HEK293T (cell line): ENCODE results near the gene C1orf105.

Source experiments
- CTCF ChIA-PET: fragments of 350-600 bp; formaldehyde crosslinking; extraction: SDS; loops from one replicate; lab custom pipeline; 2021; ENCODE audit warnings: antibody characterized with exemption, inconsistent platforms; lab: Yijun Ruan, JAX
- POLR2A ChIA-PET: fragments of 350-600 bp; formaldehyde crosslinking; extraction: SDS; loops from one replicate; lab custom pipeline; 2020; ENCODE audit warnings: antibody characterized with exemption, inconsistent platforms; lab: Yijun Ruan, JAX
- DNase-seq: peaks from one replicate; pipeline ENCODE4 v3.0.0; 2012; ENCODE audit warnings: mixed read lengths; ENCODE audit errors: extremely low spot score
- ARNT ChIP-seq: fragments of 450-650 bp; IDR thresholded peaks from 2 replicates; pipeline ENCODE4 v1.6.1; 2017; ENCODE audit warnings: mild to moderate bottlenecking
- BHLHE40 ChIP-seq: fragments of 450-650 bp; IDR thresholded peaks from 2 replicates; pipeline ENCODE4 v1.6.1; 2016; ENCODE audit warnings: mild to moderate bottlenecking, moderate library complexity, borderline replicate concordance
- CTBP1 ChIP-seq: fragments of 450-650 bp; IDR thresholded peaks from 2 replicates; pipeline ENCODE4 v1.6.1; 2016; ENCODE audit warnings: borderline replicate concordance
- ELF4 ChIP-seq: fragments of 450-650 bp; IDR thresholded peaks from 2 replicates; pipeline ENCODE4 v1.6.1; 2017; ENCODE audit warnings: antibody characterized with exemption
- FOXA1 ChIP-seq: fragments of 450-650 bp; IDR thresholded peaks from 2 replicates; pipeline ENCODE4 v1.6.1; 2016; ENCODE audit warnings: mild to moderate bottlenecking
- FOXK2 ChIP-seq: fragments of 450-650 bp; IDR thresholded peaks from 2 replicates; pipeline ENCODE4 v1.6.1; 2016; ENCODE audit warnings: mild to moderate bottlenecking
- FOXM1 ChIP-seq: fragments of 450-650 bp; IDR thresholded peaks from 2 replicates; pipeline ENCODE4 v1.6.1; 2017; ENCODE audit warnings: mild to moderate bottlenecking, borderline replicate concordance
- HDGF ChIP-seq: fragments of 450-650 bp; IDR thresholded peaks from 2 replicates; pipeline ENCODE4 v1.6.1; 2017; ENCODE audit warnings: antibody characterized with exemption, borderline replicate concordance
- L3MBTL2 ChIP-seq: fragments of 450-650 bp; conservative IDR thresholded peaks from 2 replicates; pipeline ENCODE4 v1.6.1; 2016; ENCODE audit warnings: mild to moderate bottlenecking
- LEF1 ChIP-seq: fragments of 450-650 bp; IDR thresholded peaks from 2 replicates; pipeline ENCODE4 v1.6.1; 2017; ENCODE audit warnings: mild to moderate bottlenecking, borderline replicate concordance
- NFRKB ChIP-seq: fragments of 450-650 bp; IDR thresholded peaks from 2 replicates; pipeline ENCODE4 v1.6.1; 2016; ENCODE audit warnings: mild to moderate bottlenecking, moderate library complexity
- SP1 ChIP-seq: fragments of 450-650 bp; IDR thresholded peaks from 2 replicates; pipeline ENCODE4 v1.6.1; 2017
- SUZ12 ChIP-seq: fragments of 450-650 bp; IDR thresholded peaks from 2 replicates; pipeline ENCODE4 v1.6.1; 2016; ENCODE audit warnings: mild to moderate bottlenecking
- TARDBP ChIP-seq: fragments of 450-650 bp; IDR thresholded peaks from 2 replicates; pipeline ENCODE4 v1.6.1; 2016
- ZNF384 ChIP-seq: fragments of 450-650 bp; IDR thresholded peaks from 2 replicates; pipeline ENCODE4 v1.6.1; 2016
- TF ChIP-seq, protein P1 (sequence below): fragments of 450-650 bp; IDR thresholded peaks from 2 replicates; pipeline ENCODE4 v1.6.1; 2016

Gene C1orf105

DNA sequence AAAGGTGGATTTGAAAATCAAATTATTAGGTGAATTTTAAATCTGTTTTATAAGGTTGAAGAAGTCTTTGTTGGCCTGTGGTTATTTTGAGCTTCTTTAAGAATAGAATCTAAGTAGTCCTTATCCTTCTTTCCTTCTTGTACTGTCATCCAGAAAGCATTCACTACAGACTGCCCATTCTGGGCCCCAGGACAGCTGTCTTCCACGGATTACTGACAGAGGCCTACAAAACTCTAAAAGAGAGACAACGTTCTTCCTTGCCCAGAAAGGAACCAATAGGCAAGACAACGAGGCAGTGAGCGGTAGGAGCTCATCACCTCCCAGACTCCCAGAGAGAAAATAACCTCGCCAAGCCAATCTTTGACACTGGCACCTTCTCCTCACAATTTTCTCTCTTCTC, 47.8 kb downstream of the C1orf105 start:
- no peak for DNase-seq
- ChIA-PET CTCF (no interaction called here), POLR2A (no interaction called here)
- TF ChIP-seq FOXA1 (no peak), TARDBP (no peak), FOXM1 (no peak), HDGF (no peak), LEF1 (no peak), FOXK2 (no peak)
- TF ChIP-seq, protein P1, sequence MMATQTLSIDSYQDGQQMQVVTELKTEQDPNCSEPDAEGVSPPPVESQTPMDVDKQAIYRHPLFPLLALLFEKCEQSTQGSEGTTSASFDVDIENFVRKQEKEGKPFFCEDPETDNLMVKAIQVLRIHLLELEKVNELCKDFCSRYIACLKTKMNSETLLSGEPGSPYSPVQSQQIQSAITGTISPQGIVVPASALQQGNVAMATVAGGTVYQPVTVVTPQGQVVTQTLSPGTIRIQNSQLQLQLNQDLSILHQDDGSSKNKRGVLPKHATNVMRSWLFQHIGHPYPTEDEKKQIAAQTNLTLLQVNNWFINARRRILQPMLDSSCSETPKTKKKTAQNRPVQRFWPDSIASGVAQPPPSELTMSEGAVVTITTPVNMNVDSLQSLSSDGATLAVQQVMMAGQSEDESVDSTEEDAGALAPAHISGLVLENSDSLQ, result no peak

DNA sequence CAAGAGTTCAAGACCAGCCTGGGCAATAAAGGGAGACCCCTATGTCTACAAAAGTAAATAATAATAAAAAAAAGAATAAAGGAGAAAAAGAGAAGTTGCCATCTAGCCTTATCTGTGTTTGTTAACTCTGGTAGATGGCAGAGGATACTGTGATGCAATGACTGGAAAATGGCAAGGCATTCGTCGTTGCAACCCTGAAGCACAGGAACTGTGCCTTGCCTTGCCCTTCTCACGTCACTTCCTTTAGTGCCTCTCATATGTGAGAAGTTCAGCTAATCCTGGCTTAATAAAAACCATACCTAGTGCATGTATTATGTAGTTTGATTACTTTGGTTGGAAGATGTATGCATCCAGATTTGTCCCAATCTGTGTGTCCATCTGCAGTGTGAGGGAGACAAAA, 49.2 kb downstream of the C1orf105 start:
- ChIA-PET CTCF (no interaction called here), POLR2A (no interaction called here)
- no peak for DNase-seq
- no peak for TF ChIP-seq NFRKB
- no peak for TF ChIP-seq ARNT
- no peak for TF ChIP-seq BHLHE40
- TF ChIP-seq FOXK2, result no peak
- no peak for TF ChIP-seq ZNF384
- TF ChIP-seq HDGF, result no peak
- TF ChIP-seq FOXM1, result no peak
- TF ChIP-seq TARDBP, result no peak
- no peak for TF ChIP-seq SUZ12

DNA sequence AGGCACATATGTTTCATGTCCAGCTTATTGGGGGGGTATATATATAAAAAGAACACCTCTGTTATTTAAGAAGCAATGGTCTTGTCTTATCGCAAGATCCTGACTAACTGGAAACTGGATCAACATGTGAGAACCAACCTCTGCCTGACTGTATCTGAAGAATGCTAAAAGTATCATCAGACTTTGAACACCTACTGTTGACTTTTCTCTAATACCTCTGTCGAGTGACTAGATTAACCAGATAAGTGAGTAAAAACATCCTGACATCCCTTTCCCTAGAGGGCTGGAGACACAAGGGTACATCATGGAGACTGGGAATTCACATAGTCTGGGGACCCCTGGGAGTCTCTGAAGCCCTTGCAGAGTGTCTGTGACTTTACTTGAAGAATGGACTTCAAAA, 49.7 kb downstream of the C1orf105 start:
- no peak for DNase-seq
- TF ChIP-seq, protein P1, result no peak
- ChIA-PET CTCF (no interaction called here), POLR2A (no interaction called here)

DNA sequence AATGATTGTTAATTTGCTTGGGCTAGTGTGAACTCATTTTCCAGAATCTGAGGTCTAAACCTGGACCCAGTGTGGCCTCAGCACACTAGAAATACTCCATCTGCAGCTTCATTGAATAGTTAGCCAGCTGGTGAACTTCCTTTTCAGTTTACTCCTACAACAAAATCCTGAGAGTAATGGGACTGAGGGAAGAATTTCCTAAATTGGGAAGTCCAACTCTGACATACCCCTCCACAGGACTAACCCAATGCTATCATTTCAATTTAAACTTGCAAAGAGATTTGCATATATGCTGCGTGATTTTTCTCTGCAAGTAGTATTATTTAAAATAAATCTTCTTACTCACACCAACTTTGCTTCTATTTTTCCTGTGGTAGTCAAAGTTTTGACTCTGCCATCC, 51.2 kb downstream of the C1orf105 start:
- TF ChIP-seq ELF4 (no peak), FOXA1 (no peak), TARDBP (no peak), HDGF (no peak), CTBP1 (no peak), L3MBTL2 (no peak), ARNT (no peak), LEF1 (no peak), FOXM1 (no peak)
- TF ChIP-seq, protein P1, result no peak
- POLR2A ChIA-PET, result no interaction called here
- no peak for DNase-seq
- CTCF ChIA-PET, result no interaction called here

DNA sequence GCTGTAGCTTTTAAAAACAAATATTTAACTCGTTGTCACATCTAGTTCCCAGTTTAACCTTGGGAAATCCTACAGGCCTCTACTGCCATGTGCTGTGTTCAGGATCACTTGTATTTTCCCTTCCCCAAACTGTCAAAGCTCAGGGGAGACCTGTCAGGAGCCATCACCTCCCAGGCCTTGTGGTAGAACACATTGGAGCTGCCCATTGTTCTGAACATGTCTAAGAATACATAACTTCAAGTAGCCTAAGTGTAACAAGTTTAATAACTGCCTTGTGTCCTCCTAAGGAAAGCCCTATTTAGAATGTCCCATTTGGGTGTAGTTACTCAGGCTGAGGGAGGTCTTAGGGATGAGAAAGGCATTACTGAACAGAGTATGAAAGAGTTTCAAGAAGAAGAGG, 52.0 kb downstream of the C1orf105 start:
- ChIA-PET POLR2A (no interaction called here), CTCF (no interaction called here)
- DNase-seq, result no peak
- TF ChIP-seq LEF1 (no peak), ELF4 (no peak), BHLHE40 (no peak), SP1 (no peak), NFRKB (no peak), L3MBTL2 (no peak), ZNF384 (no peak), FOXM1 (no peak), TARDBP (no peak), SUZ12 (no peak), FOXA1 (no peak), HDGF (no peak)
- TF ChIP-seq, protein P1, result no peak

DNA sequence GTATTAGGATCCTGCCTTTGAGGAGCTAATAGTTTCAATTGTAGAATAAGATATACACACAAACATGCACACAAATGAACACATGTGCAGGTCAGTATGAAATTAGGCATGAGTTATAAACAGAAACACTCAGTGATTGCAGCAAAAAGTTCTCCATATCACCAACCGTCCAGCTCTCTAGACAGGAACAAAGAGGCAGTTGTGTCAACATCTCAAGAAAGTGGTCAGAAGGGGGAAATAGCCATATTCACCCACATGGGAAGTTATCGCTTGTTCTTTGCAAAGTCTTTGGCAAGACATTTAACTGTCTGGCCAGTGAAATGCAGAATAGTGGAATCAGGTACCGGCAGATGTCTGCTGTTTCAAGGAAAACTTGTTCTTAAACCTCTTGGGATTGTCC, 52.8 kb downstream of the C1orf105 start:
- ChIA-PET CTCF (interaction anchor here (0.6 kb wide), 1 partner anchor 67 kb away, joined by 5 read pairs; no protein-coding TSS in a partner anchor), POLR2A (no interaction called here)
- TF ChIP-seq L3MBTL2 (no peak), SP1 (no peak), HDGF (no peak), FOXK2 (no peak), SUZ12 (no peak), ARNT (no peak)
- no peak for DNase-seq

DNA sequence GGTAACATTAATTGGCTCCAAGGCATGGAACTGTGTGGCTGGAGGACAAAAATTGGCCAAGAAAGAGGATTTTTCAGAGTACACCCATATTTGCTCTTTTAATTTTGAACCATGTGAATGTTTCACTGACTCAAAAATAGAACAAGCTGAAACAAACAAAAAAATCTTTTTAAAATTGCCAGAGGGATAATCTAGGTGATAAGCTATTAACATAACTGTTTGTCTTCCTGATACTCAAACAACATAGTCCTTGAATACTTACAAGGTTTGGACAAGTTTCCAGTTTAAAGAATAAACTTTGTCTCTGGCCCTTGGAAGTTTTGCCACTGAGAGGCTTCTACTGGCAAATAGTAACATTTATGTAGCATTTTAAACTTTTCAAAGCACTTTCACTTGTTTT, 53.4 kb downstream of the C1orf105 start:
- POLR2A ChIA-PET, result no interaction called here
- DNase-seq, result no peak
- CTCF ChIA-PET, result no interaction called here
- TF ChIP-seq TARDBP, result no peak
- TF ChIP-seq L3MBTL2, result no peak
- no peak for TF ChIP-seq NFRKB
- TF ChIP-seq ZNF384, result no peak
- TF ChIP-seq FOXK2, result no peak
- no peak for TF ChIP-seq ARNT
- no peak for TF ChIP-seq CTBP1
